ENCODE measurements around the gene MYPOP. TPM values are rescaled to one million over a fixed set of nuclear protein-coding genes. Genes with fewer than 3 reads are reported as not detected.
A peak's percentile ranks its signal among the peaks of the same experiment; 100 is the strongest.

The MYPOP gene
- total RNA-seq, 4 donors from 2014 or later, result 1.8 to 4.3 (median 3.0) TPM

- Histone ChIP-seq H3K27me3 (peaks cover 6% of the 10 kb centered on the region), H3K4me1 (peaks cover 16 to 27% of the 10 kb centered on the region in 2 donors), H3K36me3 (peaks cover 4 to 6% of the 10 kb centered on the region in 2 donors), H3K27ac (no peak overlapping the region), H3K4me3 (replicated peaks in 1 of 3) (peak overlapping the region in 1 of 3 donors; percentile 77), H3K9me3 (no peaks in the 10 kb centered on the region)
- peak in 1 of 2 donors; percentile 9 for DNase-seq
- TF ChIP-seq POLR2A (IDR thresholded peaks at IDR 0.05), result no peak
- TF ChIP-seq, protein P1, sequence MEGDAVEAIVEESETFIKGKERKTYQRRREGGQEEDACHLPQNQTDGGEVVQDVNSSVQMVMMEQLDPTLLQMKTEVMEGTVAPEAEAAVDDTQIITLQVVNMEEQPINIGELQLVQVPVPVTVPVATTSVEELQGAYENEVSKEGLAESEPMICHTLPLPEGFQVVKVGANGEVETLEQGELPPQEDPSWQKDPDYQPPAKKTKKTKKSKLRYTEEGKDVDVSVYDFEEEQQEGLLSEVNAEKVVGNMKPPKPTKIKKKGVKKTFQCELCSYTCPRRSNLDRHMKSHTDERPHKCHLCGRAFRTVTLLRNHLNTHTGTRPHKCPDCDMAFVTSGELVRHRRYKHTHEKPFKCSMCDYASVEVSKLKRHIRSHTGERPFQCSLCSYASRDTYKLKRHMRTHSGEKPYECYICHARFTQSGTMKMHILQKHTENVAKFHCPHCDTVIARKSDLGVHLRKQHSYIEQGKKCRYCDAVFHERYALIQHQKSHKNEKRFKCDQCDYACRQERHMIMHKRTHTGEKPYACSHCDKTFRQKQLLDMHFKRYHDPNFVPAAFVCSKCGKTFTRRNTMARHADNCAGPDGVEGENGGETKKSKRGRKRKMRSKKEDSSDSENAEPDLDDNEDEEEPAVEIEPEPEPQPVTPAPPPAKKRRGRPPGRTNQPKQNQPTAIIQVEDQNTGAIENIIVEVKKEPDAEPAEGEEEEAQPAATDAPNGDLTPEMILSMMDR (IDR thresholded peaks at IDR 0.05), result no peak
- WGBS, 2 donors, result 5 to 7% methylated on average over 22 of the region's 22 CpGs
- intact Hi-C loops (cut with DNase I), result no loop called here
Measured at GRCh38 chr19:45863335-45863839, 39.0 kb downstream of the MYPOP start.

GRCh38 chr19:45862564-45863334 is 39.7 kb downstream of the MYPOP start, which contains the start of gene SYMPK:
Gene SYMPK, minus strand, starts transcription at chr19:45863147. Its CDS starts 8,652 bp downstream, at chr19:45854495.
- DNase-seq, result peak; percentile 99
- Histone ChIP-seq H3K4me3 (replicated peaks in 1 of 3) (peak within 1 kb of the TSS; percentile 22 to 77 (median 27)), H3K9me3 (no peaks in the 10 kb centered on the region), H3K27ac (peak within 1 kb of the TSS; percentile 60 to 92 (median 78)), H3K36me3 (peaks cover 4 to 6% of the 10 kb centered on the region in 2 donors), H3K4me1 (peaks cover 16 to 27% of the 10 kb centered on the region in 2 donors), H3K27me3 (peaks cover 6% of the 10 kb centered on the region)
- intact Hi-C loops (cut with DNase I), result no loop called here
- TF ChIP-seq POLR2A (IDR thresholded peaks at IDR 0.05), result peak in 1 of 2 donors; percentile 81
- TF ChIP-seq, protein P1 (IDR thresholded peaks at IDR 0.05), result peak in 1 of 6 experiments; percentile 4
- 0% methylated on average over 52 to 61 of the region's 65 CpGs for WGBS, 2 donors

DNA sequence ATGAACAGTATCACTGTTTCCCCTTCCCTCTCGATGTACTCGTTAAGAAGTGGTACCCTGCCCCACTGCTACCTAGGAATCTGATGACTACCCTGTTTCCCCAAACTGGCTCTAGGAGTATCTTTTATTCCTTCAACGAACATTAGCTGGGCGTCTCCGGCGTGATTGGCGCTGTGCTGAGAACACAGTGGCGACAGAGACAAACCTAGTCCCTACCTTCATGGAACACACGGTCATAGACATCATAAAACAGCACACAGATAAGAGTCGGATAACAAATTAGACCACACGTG is 40.2 kb downstream of the MYPOP start:
- H3K9me3 ChIP-seq, result no peaks in the 10 kb centered on the region
- DNase-seq, result no peak
- H3K36me3 ChIP-seq, result peaks cover 4 to 6% of the 10 kb centered on the region in 2 donors
- TF ChIP-seq, protein P1 (IDR thresholded peaks at IDR 0.05), result no peak
- TF ChIP-seq POLR2A (IDR thresholded peaks at IDR 0.05), result no peak
- 1% methylated on average over 11 of the region's 11 CpGs for WGBS, 2 donors
- H3K4me3 ChIP-seq (replicated peaks in 1 of 3), result peak overlapping the region; percentile 22 to 77 (median 27)
- H3K27ac ChIP-seq, result peak overlapping the region in 2 of 3 donors; percentile 78 to 92
- intact Hi-C loops (cut with DNase I), result no loop called here
- H3K4me1 ChIP-seq, result peaks cover 16 to 27% of the 10 kb centered on the region in 2 donors
- H3K27me3 ChIP-seq, result peaks cover 6% of the 10 kb centered on the region

- 90 to 91% methylated on average over 15 of the region's 15 CpGs for WGBS, 2 donors
- peaks cover 16 to 27% of the 10 kb centered on the region in 2 donors for H3K4me1 ChIP-seq
- H3K36me3 ChIP-seq, result peaks cover 4 to 6% of the 10 kb centered on the region in 2 donors
- TF ChIP-seq, protein P1 (IDR thresholded peaks at IDR 0.05), result no peak
- TF ChIP-seq POLR2A (IDR thresholded peaks at IDR 0.05), result no peak
- H3K9me3 ChIP-seq, result no peaks in the 10 kb centered on the region
- H3K4me3 ChIP-seq (replicated peaks in 1 of 3), result no peak overlapping the region
- intact Hi-C loops (cut with DNase I), result no loop called here
- DNase-seq, result no peak
- H3K27ac ChIP-seq, result no peak overlapping the region
- H3K27me3 ChIP-seq, result peaks cover 6% of the 10 kb centered on the region
Measured at GRCh38 chr19:45860359-45861259, 41.8 kb downstream of the MYPOP start.
